GM23248 (cell line): ENCODE measurements around the gene DST.

Source experiments
- EZH2 ChIP-seq: fragments of 200-600 bp; sonication (generic); IDR thresholded peaks from 2 replicates; pipeline ENCODE4 v1.6.1; 2018; ENCODE audit warnings: antibody characterized with exemption, mild to moderate bottlenecking; ENCODE audit not compliant: insufficient read depth, poor library complexity, severe bottlenecking
- EZH2phosphoT487 ChIP-seq: fragments of 200-600 bp; sonication (generic); IDR thresholded peaks from 2 replicates; pipeline ENCODE4 v1.6.1; 2018; ENCODE audit warnings: antibody characterized with exemption, moderate library complexity, mild to moderate bottlenecking, low read depth; ENCODE audit not compliant: insufficient read depth

- no peak for TF ChIP-seq EZH2
- no peak for TF ChIP-seq EZH2phosphoT487
Observed at GRCh38 chr6:56691286-56691595, 48.6 kb upstream of the DST start.
